Measurements from ENCODE around the gene CDK15.

DNA sequence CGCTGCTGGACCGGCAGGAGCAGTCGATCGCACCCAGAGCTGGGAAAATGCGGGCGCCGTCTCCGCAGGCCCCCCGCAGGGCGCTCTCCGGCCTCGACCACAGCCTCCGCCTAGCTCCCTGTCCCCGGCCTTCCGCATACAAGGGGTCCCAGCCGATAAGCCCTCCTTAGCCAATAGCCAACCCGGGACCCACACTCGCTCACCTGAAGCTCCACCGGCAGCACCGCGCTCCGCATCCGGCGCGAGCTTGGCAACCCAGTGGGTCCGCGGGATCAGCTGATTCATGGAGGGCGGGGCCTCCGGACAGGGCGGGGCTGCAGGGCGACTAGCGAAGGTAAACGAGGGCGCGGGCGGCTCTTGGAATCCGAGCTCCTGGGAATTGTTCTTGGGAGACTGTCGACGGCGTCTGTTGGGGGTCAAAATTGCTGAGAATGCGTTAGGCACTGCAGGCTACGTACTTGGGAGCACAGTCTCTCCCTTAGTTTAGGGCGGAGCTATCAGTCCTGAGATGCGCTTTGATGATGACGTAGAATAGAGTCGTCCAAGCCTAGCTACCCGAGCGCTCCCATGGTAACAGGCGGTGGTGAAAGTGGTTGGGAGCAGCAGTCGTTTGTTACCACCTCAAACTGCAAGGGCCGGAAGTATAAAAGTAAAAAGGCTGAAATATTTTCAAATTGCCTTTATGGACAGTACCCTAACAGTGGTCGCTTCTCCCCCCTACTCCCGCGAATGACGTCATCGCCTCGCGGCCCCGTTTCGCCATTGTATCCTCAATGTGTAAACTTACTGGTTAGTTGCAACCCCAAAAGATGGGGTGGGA is 25.5 kb upstream of the CDK15 start, which contains the start of gene ALS2:
- TF ChIP-seq, protein P1, sequence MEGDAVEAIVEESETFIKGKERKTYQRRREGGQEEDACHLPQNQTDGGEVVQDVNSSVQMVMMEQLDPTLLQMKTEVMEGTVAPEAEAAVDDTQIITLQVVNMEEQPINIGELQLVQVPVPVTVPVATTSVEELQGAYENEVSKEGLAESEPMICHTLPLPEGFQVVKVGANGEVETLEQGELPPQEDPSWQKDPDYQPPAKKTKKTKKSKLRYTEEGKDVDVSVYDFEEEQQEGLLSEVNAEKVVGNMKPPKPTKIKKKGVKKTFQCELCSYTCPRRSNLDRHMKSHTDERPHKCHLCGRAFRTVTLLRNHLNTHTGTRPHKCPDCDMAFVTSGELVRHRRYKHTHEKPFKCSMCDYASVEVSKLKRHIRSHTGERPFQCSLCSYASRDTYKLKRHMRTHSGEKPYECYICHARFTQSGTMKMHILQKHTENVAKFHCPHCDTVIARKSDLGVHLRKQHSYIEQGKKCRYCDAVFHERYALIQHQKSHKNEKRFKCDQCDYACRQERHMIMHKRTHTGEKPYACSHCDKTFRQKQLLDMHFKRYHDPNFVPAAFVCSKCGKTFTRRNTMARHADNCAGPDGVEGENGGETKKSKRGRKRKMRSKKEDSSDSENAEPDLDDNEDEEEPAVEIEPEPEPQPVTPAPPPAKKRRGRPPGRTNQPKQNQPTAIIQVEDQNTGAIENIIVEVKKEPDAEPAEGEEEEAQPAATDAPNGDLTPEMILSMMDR (conservative IDR thresholded peaks at IDR 0.05; ENCODE audit: low read depth in 2 of 2) = no peak
- TF ChIP-seq, protein P2, sequence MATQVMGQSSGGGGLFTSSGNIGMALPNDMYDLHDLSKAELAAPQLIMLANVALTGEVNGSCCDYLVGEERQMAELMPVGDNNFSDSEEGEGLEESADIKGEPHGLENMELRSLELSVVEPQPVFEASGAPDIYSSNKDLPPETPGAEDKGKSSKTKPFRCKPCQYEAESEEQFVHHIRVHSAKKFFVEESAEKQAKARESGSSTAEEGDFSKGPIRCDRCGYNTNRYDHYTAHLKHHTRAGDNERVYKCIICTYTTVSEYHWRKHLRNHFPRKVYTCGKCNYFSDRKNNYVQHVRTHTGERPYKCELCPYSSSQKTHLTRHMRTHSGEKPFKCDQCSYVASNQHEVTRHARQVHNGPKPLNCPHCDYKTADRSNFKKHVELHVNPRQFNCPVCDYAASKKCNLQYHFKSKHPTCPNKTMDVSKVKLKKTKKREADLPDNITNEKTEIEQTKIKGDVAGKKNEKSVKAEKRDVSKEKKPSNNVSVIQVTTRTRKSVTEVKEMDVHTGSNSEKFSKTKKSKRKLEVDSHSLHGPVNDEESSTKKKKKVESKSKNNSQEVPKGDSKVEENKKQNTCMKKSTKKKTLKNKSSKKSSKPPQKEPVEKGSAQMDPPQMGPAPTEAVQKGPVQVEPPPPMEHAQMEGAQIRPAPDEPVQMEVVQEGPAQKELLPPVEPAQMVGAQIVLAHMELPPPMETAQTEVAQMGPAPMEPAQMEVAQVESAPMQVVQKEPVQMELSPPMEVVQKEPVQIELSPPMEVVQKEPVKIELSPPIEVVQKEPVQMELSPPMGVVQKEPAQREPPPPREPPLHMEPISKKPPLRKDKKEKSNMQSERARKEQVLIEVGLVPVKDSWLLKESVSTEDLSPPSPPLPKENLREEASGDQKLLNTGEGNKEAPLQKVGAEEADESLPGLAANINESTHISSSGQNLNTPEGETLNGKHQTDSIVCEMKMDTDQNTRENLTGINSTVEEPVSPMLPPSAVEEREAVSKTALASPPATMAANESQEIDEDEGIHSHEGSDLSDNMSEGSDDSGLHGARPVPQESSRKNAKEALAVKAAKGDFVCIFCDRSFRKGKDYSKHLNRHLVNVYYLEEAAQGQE (IDR thresholded peaks at IDR 0.05; ENCODE audit: unreplicated experiment) = peak; percentile 18
- TF ChIP-seq JUNB (IDR thresholded peaks at IDR 0.05; ENCODE audit: unreplicated experiment) = no peak
- TF ChIP-seq CREB1 (CRISPR knock-in tag; IDR thresholded peaks at IDR 0.05; ENCODE audit: low read depth) = peak; percentile 95
- TF ChIP-seq, protein P3, sequence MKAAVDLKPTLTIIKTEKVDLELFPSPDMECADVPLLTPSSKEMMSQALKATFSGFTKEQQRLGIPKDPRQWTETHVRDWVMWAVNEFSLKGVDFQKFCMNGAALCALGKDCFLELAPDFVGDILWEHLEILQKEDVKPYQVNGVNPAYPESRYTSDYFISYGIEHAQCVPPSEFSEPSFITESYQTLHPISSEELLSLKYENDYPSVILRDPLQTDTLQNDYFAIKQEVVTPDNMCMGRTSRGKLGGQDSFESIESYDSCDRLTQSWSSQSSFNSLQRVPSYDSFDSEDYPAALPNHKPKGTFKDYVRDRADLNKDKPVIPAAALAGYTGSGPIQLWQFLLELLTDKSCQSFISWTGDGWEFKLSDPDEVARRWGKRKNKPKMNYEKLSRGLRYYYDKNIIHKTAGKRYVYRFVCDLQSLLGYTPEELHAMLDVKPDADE (IDR thresholded peaks at IDR 0.05) = no peak
- TF ChIP-seq NANOG (IDR thresholded peaks at IDR 0.05; ENCODE audit: borderline replicate concordance) = no peak
- TF ChIP-seq STAT1 (IDR thresholded peaks at IDR 0.05; ENCODE audit: unreplicated experiment) = no peak
- TF ChIP-seq POLR2AphosphoS5 (IDR thresholded peaks at IDR 0.05; ENCODE audit: low read depth) = peak; percentile 96
- no peak for TF ChIP-seq EZH2phosphoT487 (IDR thresholded peaks at IDR 0.05; ENCODE audit: unreplicated experiment)
